ENCODE data around the gene HDAC7. TPM values are rescaled to one million over a fixed set of nuclear protein-coding genes. Genes with fewer than 3 reads are reported as not detected.

Gene HDAC7
- total RNA-seq, 1 donor from 2014 or later = 76.1 TPM

DNA sequence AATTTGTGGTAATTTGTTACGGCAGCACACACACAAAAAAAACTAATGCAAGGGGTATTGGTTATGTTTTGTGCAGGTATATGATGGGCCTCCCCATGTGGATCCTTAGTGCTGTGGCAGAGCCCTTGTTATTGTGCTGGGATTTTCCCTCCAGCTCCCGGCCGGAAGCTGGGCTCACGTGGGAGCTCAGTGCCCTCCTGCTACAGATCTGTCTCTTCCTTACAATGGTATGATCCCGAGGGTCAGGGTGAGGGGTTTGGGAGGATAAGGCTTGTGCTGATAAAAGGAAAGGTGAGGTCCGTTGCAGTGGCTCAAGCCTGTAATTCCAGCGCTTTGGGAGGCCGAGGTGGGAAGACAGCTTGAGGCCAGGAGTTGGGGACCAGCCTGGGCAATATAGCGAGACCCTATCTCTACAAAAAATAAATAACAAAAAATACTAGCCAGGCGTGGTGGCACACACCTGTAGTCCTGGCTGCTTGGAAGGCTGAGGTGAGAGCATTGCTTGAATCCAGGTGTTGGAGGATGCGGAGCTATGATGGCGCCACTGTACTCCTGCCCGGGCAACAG, 47.5 kb downstream of the HDAC7 start:
- H3K27ac Mint-ChIP-seq = peak overlapping the region; percentile 80
- H3K36me3 Mint-ChIP-seq = no peaks in the 10 kb centered on the region
- TF ChIP-seq CTCF (conservative IDR thresholded peaks at IDR 0.05) = no peak
- peak overlapping the region; percentile 90 for H3K4me3 Mint-ChIP-seq
- DNase-seq (ENCODE audit: extremely low spot score, unreplicated experiment) = no peak
- H3K4me1 Mint-ChIP-seq (ENCODE audit: unreplicated experiment) = peaks cover 16% of the 10 kb centered on the region
- no peaks in the 10 kb centered on the region for H3K9me3 Mint-ChIP-seq
- H3K27me3 Mint-ChIP-seq = peaks cover 13% of the 10 kb centered on the region

- Mint-ChIP-seq H3K4me3 (no peak overlapping the region), H3K4me1 (ENCODE audit: unreplicated experiment) (peaks cover 16% of the 10 kb centered on the region), H3K27me3 (peaks cover 13% of the 10 kb centered on the region), H3K9me3 (no peaks in the 10 kb centered on the region), H3K36me3 (no peaks in the 10 kb centered on the region), H3K27ac (no peak overlapping the region)
- DNase-seq (ENCODE audit: extremely low spot score, unreplicated experiment) = no peak
- TF ChIP-seq CTCF (conservative IDR thresholded peaks at IDR 0.05) = no peak
Measured at GRCh38 chr12:47771304-47771703, 48.4 kb downstream of the HDAC7 start.

GRCh38 chr12:47770086-47770726, 49.5 kb downstream of the HDAC7 start:
- H3K36me3 Mint-ChIP-seq = no peaks in the 10 kb centered on the region
- H3K4me3 Mint-ChIP-seq = no peak overlapping the region
- H3K9me3 Mint-ChIP-seq = no peaks in the 10 kb centered on the region
- DNase-seq (ENCODE audit: extremely low spot score, unreplicated experiment) = no peak
- no peak overlapping the region for H3K27ac Mint-ChIP-seq
- H3K4me1 Mint-ChIP-seq (ENCODE audit: unreplicated experiment) = peaks cover 16% of the 10 kb centered on the region
- no peak for TF ChIP-seq CTCF (conservative IDR thresholded peaks at IDR 0.05)
- peaks cover 13% of the 10 kb centered on the region for H3K27me3 Mint-ChIP-seq

GRCh38 chr12:47769234-47770085, 50.2 kb downstream of the HDAC7 start:
- Mint-ChIP-seq H3K4me1 (ENCODE audit: unreplicated experiment) (peaks cover 11% of the 10 kb centered on the region), H3K9me3 (no peaks in the 10 kb centered on the region), H3K36me3 (no peaks in the 10 kb centered on the region), H3K4me3 (no peak overlapping the region), H3K27me3 (peaks cover 13% of the 10 kb centered on the region), H3K27ac (no peak overlapping the region)
- no peak for DNase-seq (ENCODE audit: extremely low spot score, unreplicated experiment)
- no peak for TF ChIP-seq CTCF (conservative IDR thresholded peaks at IDR 0.05)

DNA sequence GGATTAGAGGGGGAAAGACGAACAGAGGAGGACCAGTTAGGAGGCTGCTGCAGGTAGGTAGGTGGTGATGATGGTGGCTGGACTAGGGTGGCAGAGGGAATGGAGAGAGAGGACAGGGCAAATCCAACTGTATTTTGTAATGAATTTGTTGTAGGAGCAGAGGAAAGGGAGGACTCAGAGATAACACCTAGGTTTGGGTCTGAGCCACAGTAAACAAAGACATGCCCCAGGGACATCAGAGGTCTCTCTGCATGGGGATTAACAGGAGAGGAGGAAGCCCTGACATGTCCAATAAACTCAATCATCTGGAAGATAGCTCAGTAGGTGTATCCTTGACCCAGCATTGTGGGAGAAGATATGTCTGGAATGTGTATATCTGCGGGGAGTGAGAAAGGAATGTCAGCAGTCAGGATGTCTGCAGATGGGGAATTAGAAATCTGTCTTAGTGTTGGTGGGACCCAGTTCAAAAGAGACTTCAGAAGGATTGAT, 51.3 kb downstream of the HDAC7 start:
- Mint-ChIP-seq H3K27me3 (peaks cover 9% of the 10 kb centered on the region), H3K36me3 (no peaks in the 10 kb centered on the region), H3K4me3 (no peak overlapping the region), H3K9me3 (no peaks in the 10 kb centered on the region), H3K27ac (no peak overlapping the region), H3K4me1 (ENCODE audit: unreplicated experiment) (peaks cover 10% of the 10 kb centered on the region)
- no peak for DNase-seq (ENCODE audit: extremely low spot score, unreplicated experiment)
- no peak for TF ChIP-seq CTCF (conservative IDR thresholded peaks at IDR 0.05)

All from type B pancreatic cell (in vitro differentiated cells).